Effector memory CD8-positive, alpha-beta T cell (primary cell): ENCODE results near the gene ZSWIM8.

Source experiments
- ATAC-seq: fragments of 150-1000 bp; cut with Tn5 transposase; replicated peaks from 2 replicates; pipeline ENCODE4 v1.10.0; 2021; ENCODE audit warnings: mild to moderate bottlenecking, moderate library complexity
- DNase-seq, 3 experiments: peaks; one replicate each; pipeline ENCODE4 v3.0.0; 2021
- H3K27ac Mint-ChIP-seq, 2 donors: one replicate each; pipeline ENCODE4 v1.8.0; 2022; ENCODE audit warnings: mild to moderate bottlenecking in 2 of 2, mixed read lengths in 2 of 2, moderate library complexity in 2 of 2
- H3K27me3 Mint-ChIP-seq, 2 donors: one replicate each; pipeline ENCODE4 v1.8.0; 2022; ENCODE audit warnings: mixed read lengths in 2 of 2
- H3K36me3 Mint-ChIP-seq: one replicate; pipeline ENCODE4 v1.8.0; 2022; ENCODE audit warnings: mild to moderate bottlenecking, moderate library complexity, mixed read lengths; ENCODE audit not compliant: insufficient read depth
- H3K4me1 Mint-ChIP-seq, 2 donors: one replicate each; pipeline ENCODE4 v1.8.0; 2022; ENCODE audit warnings: low read depth in 2 of 2, mixed read lengths in 2 of 2
- H3K4me3 Mint-ChIP-seq, 2 donors: one replicate each; pipeline ENCODE4 v1.8.0; 2022; ENCODE audit warnings: mild to moderate bottlenecking in 2 of 2, mixed read lengths in 2 of 2, moderate library complexity in 2 of 2
- H3K9me3 Mint-ChIP-seq, 2 donors: one replicate each; pipeline ENCODE4 v1.8.0; 2022; ENCODE audit warnings: mixed read lengths in 2 of 2

Gene ZSWIM8

GRCh38 chr10:73840056-73840402, 54.6 kb downstream of the ZSWIM8 start:
- Mint-ChIP-seq H3K4me1 (peaks cover 0 to 1% of the 10 kb centered on the region in 2 donors), H3K27ac (no peak overlapping the region), H3K36me3 (peaks cover 39% of the 10 kb centered on the region), H3K4me3 (no peak overlapping the region), H3K9me3 (no peaks in the 10 kb centered on the region), H3K27me3 (no peaks in the 10 kb centered on the region)
- ATAC-seq, result no peak
- DNase-seq, result no peak

GRCh38 chr10:73840403-73841060, 55.1 kb downstream of the ZSWIM8 start:
- Mint-ChIP-seq H3K27me3 (no peaks in the 10 kb centered on the region), H3K36me3 (peaks cover 40% of the 10 kb centered on the region), H3K9me3 (no peaks in the 10 kb centered on the region), H3K27ac (no peak overlapping the region), H3K4me3 (no peak overlapping the region), H3K4me1 (no peaks in the 10 kb centered on the region)
- no peak for DNase-seq
- no peak for ATAC-seq

- no peak overlapping the region for H3K27ac Mint-ChIP-seq
- DNase-seq, result no peak
- no peaks in the 10 kb centered on the region for H3K9me3 Mint-ChIP-seq
- peaks cover 1 to 2% of the 10 kb centered on the region in 2 donors for H3K4me1 Mint-ChIP-seq
- no peak for ATAC-seq
- no peak overlapping the region for H3K4me3 Mint-ChIP-seq
- H3K36me3 Mint-ChIP-seq, result peaks cover 45% of the 10 kb centered on the region
- H3K27me3 Mint-ChIP-seq, result no peaks in the 10 kb centered on the region
These were observed 55.6 kb downstream of the ZSWIM8 start for GRCh38 chr10:73841061-73841421.

DNA sequence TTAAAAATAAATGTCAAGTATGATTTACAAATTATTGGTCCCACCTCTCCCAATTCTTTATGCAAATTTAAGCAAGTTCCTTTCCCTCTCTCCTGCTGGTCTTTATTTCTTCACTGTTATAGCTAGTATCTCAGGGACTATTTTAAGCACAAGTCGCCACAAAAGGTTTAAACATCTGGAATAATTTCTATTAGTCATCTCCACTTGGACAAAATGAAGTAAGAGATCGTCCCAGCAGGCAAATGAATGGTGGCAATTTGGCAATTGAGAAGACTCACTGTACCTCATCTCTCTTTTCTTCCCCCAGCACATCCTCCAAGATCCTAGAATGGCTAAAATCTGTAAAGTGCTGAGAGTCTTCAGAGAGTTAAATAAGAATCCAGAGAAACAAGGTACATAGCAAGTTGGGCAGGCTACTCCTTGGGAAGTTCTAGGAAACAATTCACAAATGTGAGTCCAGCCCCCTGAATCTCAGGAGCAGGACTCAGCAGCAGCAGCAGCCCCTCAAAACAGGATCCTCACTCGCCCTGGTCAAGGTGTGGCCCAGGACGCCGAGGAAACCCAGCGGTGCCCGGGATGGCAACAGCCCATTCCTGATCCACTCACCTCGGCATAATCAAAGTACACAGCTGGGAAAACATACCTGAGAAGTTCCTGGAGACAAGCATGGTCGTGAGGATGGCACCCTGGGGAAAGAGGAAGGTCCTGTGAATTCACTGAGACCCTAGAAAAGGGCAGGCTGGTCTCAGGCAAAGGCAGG, 56.3 kb downstream of the ZSWIM8 start:
- Mint-ChIP-seq H3K27me3 (no peaks in the 10 kb centered on the region), H3K27ac (no peak overlapping the region), H3K9me3 (no peaks in the 10 kb centered on the region), H3K4me1 (peaks cover 5 to 6% of the 10 kb centered on the region in 2 donors), H3K4me3 (no peak overlapping the region), H3K36me3 (peaks cover 50% of the 10 kb centered on the region)
- DNase-seq (no peak), ATAC-seq (no peak)

- DNase-seq (no peak), ATAC-seq (no peak)
- Mint-ChIP-seq H3K9me3 (no peaks in the 10 kb centered on the region), H3K27me3 (no peaks in the 10 kb centered on the region), H3K4me3 (no peak overlapping the region), H3K4me1 (peaks cover 5 to 6% of the 10 kb centered on the region in 2 donors), H3K36me3 (peaks cover 47% of the 10 kb centered on the region), H3K27ac (no peak overlapping the region)
These were observed 56.9 kb downstream of the ZSWIM8 start for GRCh38 chr10:73842349-73842748.

GRCh38 chr10:73843261-73843660, 57.9 kb downstream of the ZSWIM8 start:
- Mint-ChIP-seq H3K9me3 (no peaks in the 10 kb centered on the region), H3K27ac (peak overlapping the region; percentile 22 to 62), H3K4me1 (peaks cover 5 to 6% of the 10 kb centered on the region in 2 donors), H3K27me3 (no peaks in the 10 kb centered on the region), H3K4me3 (no peak overlapping the region), H3K36me3 (peaks cover 44% of the 10 kb centered on the region)
- ATAC-seq, result no peak
- no peak for DNase-seq

DNA sequence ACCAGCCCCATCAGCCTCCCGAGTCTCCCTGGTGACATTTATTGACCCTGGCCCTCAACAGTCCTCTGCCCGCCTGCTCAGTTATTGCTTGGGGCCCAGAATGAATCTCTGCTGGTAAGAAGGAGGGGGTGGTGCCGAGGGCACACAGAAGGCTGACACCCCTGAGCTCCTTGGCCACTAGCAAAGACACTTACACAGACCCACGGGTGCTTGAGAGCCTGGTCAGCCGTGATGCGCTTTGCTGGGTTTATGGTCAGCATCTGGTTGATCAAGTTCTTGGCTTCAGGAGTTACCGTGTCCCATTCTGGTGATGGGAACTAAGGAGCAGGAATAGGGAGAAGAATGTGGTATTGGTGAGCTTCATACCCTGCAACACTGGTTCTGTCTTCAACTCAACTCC, 61.6 kb downstream of the ZSWIM8 start:
- Mint-ChIP-seq H3K27ac (peak overlapping the region in 1 of 2 donors; percentile 69), H3K27me3 (no peaks in the 10 kb centered on the region), H3K4me3 (no peak overlapping the region), H3K4me1 (peaks cover 18 to 19% of the 10 kb centered on the region in 2 donors), H3K36me3 (peaks cover 52% of the 10 kb centered on the region), H3K9me3 (no peaks in the 10 kb centered on the region)
- ATAC-seq (no peak), DNase-seq (no peak)

GRCh38 chr10:73848821-73849489, 63.5 kb downstream of the ZSWIM8 start:
- peak overlapping the region; percentile 56 to 70 for H3K4me3 Mint-ChIP-seq
- H3K4me1 Mint-ChIP-seq, result peaks cover 23 to 24% of the 10 kb centered on the region in 2 donors
- H3K27ac Mint-ChIP-seq, result peak overlapping the region; percentile 84 to 89
- no peaks in the 10 kb centered on the region for H3K9me3 Mint-ChIP-seq
- peaks cover 53% of the 10 kb centered on the region for H3K36me3 Mint-ChIP-seq
- DNase-seq, result peak; percentile 95 to 97 (median 95)
- H3K27me3 Mint-ChIP-seq, result no peaks in the 10 kb centered on the region
- ATAC-seq, result peak; percentile 99

- peaks cover 51% of the 10 kb centered on the region for H3K36me3 Mint-ChIP-seq
- H3K27ac Mint-ChIP-seq, result peak overlapping the region in 1 of 2 donors; percentile 89
- no peaks in the 10 kb centered on the region for H3K9me3 Mint-ChIP-seq
- peak overlapping the region in 1 of 2 donors; percentile 20 for H3K4me3 Mint-ChIP-seq
- H3K4me1 Mint-ChIP-seq, result peaks cover 24 to 27% of the 10 kb centered on the region in 2 donors
- DNase-seq (no peak), ATAC-seq (no peak)
- H3K27me3 Mint-ChIP-seq, result no peaks in the 10 kb centered on the region
These were observed 64.8 kb downstream of the ZSWIM8 start for GRCh38 chr10:73850211-73850610.

DNA sequence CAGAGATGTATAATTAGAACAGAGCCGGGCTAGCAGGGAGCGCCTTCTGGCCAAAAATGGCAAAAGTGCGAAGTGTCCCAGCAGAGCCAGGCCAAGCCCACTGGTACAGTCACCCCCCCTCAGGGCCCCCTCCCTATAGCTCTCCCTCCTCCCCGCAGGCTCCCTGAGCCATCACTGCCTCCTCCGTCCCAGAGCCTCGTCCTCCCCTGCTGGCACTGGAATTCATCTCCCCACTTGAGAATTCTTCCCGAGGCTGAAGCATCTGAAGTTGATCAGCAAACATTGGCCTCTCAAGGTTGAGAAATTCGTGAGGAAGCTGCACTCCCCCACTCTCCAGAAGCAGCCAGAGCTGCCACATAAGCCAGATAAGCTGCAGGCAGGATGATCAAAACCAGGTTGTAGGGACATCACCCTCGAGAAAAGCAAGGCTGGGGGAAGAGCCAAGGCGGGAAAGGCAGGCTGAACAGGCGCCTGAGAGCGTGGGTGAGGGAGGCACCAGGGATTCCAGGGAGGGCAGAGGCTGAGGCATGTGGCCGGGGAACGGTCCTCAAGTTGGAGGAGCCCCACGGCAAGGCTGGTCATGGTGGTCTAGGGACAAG, 65.6 kb downstream of the ZSWIM8 start:
- ATAC-seq, result no peak
- H3K27ac Mint-ChIP-seq, result peak overlapping the region in 1 of 2 donors; percentile 32
- H3K9me3 Mint-ChIP-seq, result no peaks in the 10 kb centered on the region
- H3K27me3 Mint-ChIP-seq, result no peaks in the 10 kb centered on the region
- H3K36me3 Mint-ChIP-seq, result peaks cover 49% of the 10 kb centered on the region
- DNase-seq, result no peak
- no peak overlapping the region for H3K4me3 Mint-ChIP-seq
- peaks cover 28% of the 10 kb centered on the region in 2 donors for H3K4me1 Mint-ChIP-seq
